OCI-LY1 (cell line): ENCODE measurements around the gene ZNF385C.

Experiments
- EZH2 ChIP-seq: fragments of 200-600 bp; sonication (generic), shearing (Covaris generic); IDR thresholded peaks from 2 replicates; pipeline ENCODE4 v1.8.0; 2017; ENCODE audit warnings: borderline replicate concordance, mixed run types, mild to moderate bottlenecking, antibody characterized with exemption, low read length, moderate library complexity, mixed read lengths
- TF ChIP-seq, protein P1 (sequence below): fragments of 200-600 bp; sonication (generic), shearing (Covaris generic); IDR thresholded peaks from 2 replicates; pipeline ENCODE4 v1.5.1; 2017; ENCODE audit warnings: mild to moderate bottlenecking, antibody characterized with exemption, low read length, moderate library complexity, mixed read lengths

GRCh38 chr17:41985919-41986318 is 112.4 kb downstream of the ZNF385C start:
- TF ChIP-seq, protein P1, sequence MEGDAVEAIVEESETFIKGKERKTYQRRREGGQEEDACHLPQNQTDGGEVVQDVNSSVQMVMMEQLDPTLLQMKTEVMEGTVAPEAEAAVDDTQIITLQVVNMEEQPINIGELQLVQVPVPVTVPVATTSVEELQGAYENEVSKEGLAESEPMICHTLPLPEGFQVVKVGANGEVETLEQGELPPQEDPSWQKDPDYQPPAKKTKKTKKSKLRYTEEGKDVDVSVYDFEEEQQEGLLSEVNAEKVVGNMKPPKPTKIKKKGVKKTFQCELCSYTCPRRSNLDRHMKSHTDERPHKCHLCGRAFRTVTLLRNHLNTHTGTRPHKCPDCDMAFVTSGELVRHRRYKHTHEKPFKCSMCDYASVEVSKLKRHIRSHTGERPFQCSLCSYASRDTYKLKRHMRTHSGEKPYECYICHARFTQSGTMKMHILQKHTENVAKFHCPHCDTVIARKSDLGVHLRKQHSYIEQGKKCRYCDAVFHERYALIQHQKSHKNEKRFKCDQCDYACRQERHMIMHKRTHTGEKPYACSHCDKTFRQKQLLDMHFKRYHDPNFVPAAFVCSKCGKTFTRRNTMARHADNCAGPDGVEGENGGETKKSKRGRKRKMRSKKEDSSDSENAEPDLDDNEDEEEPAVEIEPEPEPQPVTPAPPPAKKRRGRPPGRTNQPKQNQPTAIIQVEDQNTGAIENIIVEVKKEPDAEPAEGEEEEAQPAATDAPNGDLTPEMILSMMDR = no peak
- TF ChIP-seq EZH2 = no peak
